NT2/D1 (cell line): ENCODE data around the gene BLOC1S4.

Experiments used
- DNase-seq: peaks from one replicate; pipeline ENCODE4 v3.0.0-alpha.2; 2011; ENCODE audit warnings: low read depth, low spot score
- H3K27me3 ChIP-seq: 2 replicates; pipeline ENCODE4 v1.6.0; 2011; ENCODE audit warnings: mild to moderate bottlenecking; ENCODE audit not compliant: insufficient read length, insufficient read depth
- H3K36me3 ChIP-seq: 2 replicates; pipeline ENCODE4 v1.6.1; 2011; ENCODE audit warnings: mild to moderate bottlenecking, low read length, mixed read lengths; ENCODE audit not compliant: insufficient read depth, insufficient read length
- H3K4me1 ChIP-seq: 2 replicates; pipeline ENCODE4 v1.5.1; 2011; ENCODE audit not compliant: insufficient read depth, insufficient read length
- H3K4me3 ChIP-seq: 2 replicates; pipeline ENCODE4 v1.5.1; 2011; ENCODE audit warnings: low read depth; ENCODE audit not compliant: insufficient read length
- H3K9ac ChIP-seq: 2 replicates; pipeline ENCODE4 v1.6.0; 2011; ENCODE audit warnings: low read depth; ENCODE audit not compliant: insufficient read length
- H3K9me3 ChIP-seq: 2 replicates; pipeline ENCODE4 v1.5.1; 2011; ENCODE audit warnings: mild to moderate bottlenecking, low read length; ENCODE audit not compliant: insufficient read depth
- SUZ12 ChIP-seq: IDR thresholded peaks from 2 replicates; pipeline ENCODE4 v1.6.1; 2011; ENCODE audit not compliant: insufficient read length, insufficient read depth; ENCODE audit errors: extremely low read depth
- YY1 ChIP-seq: IDR thresholded peaks from 2 replicates; pipeline ENCODE4 v1.6.1; 2011; ENCODE audit not compliant: insufficient read length, insufficient read depth
- ZNF274 ChIP-seq: IDR thresholded peaks from 2 replicates; pipeline ENCODE4 v1.6.1; 2011; ENCODE audit warnings: mild to moderate bottlenecking, low read depth, low read length

BLOC1S4 gene

DNA sequence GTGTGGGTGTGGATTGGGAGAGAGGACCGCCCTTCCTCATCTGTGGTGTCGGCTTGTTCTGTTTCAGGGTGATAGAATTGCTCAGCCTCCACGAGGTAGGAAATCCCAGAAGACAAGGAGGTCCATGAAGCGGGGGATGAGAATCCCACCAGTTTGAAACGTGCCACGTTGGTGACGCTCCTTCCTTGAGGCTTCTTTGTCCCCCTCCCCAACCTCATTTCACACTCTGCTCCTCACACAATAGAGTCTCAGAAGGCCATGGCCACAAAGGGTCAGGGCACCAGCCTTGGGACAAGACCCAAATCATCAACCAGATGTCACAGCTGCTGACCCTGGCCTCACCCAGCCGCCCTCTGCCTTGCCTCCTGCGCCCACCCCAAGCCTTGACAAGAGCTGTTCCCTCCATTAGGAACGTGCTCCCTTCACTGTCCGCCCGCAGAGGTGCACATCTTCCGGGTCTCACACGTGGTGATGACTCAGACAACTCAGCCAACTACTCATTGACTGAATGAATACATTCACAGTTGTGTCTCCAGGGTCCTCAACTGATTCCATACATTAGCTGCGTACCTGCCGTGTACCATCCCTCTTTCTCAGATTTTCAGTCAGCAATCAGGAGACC, 18.3 kb downstream of the BLOC1S4 start:
- no peak for TF ChIP-seq YY1
- no peak for TF ChIP-seq SUZ12
- TF ChIP-seq ZNF274: no peak
- no peak for DNase-seq
- Histone ChIP-seq H3K9ac (no peak overlapping the region), H3K4me3 (no peak overlapping the region), H3K36me3 (no peaks in the 10 kb centered on the region), H3K4me1 (peaks cover 10% of the 10 kb centered on the region), H3K27me3 (peaks cover 3% of the 10 kb centered on the region), H3K9me3 (no peaks in the 10 kb centered on the region)

DNA sequence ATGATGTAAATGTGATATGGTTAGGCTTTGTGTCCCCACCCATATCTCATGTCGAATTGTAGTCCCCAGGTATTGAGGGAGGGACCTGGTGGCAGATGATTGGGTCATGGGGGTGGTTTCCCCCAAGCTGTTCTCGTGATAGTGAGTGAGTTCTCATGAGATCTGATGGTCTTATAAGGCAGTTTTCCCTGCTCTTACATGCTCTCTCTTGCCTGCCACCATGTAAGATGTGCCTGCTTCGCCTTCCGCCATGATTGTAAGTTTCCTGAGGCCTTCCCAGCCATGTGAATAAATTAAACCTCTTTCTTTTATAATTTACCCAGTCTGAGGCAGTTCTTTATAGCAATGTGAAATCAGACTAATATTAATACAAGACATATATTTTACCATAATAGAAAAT, 23.9 kb downstream of the BLOC1S4 start:
- 0 out of 2 replicates have a peak, but pooled peaks cover 3% of the 10 kb centered on the region for H3K9me3 ChIP-seq
- no peak for DNase-seq
- no peak overlapping the region for H3K9ac ChIP-seq
- no peak overlapping the region for H3K4me3 ChIP-seq
- TF ChIP-seq ZNF274: no peak
- no peak for TF ChIP-seq SUZ12
- no peak for TF ChIP-seq YY1
- no peaks in the 10 kb centered on the region for H3K27me3 ChIP-seq
- no peaks in the 10 kb centered on the region for H3K36me3 ChIP-seq
- no peaks in the 10 kb centered on the region for H3K4me1 ChIP-seq

DNA sequence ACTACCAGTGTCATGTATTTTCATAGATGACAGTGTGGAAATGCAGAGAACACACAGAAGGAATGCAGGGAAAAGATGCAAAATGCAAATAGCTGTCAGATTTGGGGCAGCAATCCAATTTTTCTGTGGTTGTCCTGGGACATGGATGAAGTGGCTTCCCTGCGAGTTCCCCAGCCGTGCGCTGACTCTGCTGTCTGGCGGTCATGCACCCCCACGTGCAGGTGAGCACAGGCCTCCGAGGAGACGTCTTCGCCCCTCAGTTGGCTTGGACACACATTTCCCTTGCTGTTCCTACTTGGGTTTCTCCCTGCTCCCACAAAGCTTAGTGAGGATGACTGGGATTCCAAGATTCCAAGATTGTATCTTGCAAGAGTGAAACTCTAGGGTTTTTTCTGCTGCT, 24.4 kb downstream of the BLOC1S4 start:
- TF ChIP-seq SUZ12 (no peak), YY1 (no peak), ZNF274 (no peak)
- Histone ChIP-seq H3K9me3 (0 out of 2 replicates have a peak, but pooled peaks cover 3% of the 10 kb centered on the region), H3K9ac (no peak overlapping the region), H3K36me3 (no peaks in the 10 kb centered on the region), H3K4me3 (no peak overlapping the region), H3K27me3 (no peaks in the 10 kb centered on the region), H3K4me1 (no peaks in the 10 kb centered on the region)
- DNase-seq: no peak

DNA sequence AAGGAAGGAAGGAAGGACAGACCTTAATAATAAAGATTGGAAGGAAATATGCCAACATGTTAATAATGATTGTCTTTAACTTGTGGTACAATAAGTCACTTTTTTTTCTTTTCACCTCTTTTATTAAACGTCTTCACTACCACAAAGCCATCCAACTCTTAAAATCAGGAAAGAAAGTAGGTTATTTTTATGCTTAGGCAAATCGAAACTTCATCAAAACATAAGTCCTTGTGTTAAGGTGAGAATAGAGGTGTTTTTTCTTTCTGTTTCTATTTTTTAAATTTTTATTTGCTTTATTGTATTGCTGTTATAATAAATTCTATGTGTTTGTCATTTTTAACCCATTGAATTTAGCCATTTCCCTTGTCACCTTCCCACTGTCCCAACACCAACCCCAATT, 26.5 kb downstream of the BLOC1S4 start:
- H3K27me3 ChIP-seq: no peaks in the 10 kb centered on the region
- no peak for DNase-seq
- H3K4me1 ChIP-seq: peaks cover 5% of the 10 kb centered on the region
- no peaks in the 10 kb centered on the region for H3K36me3 ChIP-seq
- H3K4me3 ChIP-seq: no peak overlapping the region
- no peak for TF ChIP-seq ZNF274
- no peak for TF ChIP-seq SUZ12
- TF ChIP-seq YY1: no peak
- H3K9ac ChIP-seq: no peak overlapping the region
- H3K9me3 ChIP-seq: 0 out of 2 replicates have a peak, but pooled peaks cover 3% of the 10 kb centered on the region

DNA sequence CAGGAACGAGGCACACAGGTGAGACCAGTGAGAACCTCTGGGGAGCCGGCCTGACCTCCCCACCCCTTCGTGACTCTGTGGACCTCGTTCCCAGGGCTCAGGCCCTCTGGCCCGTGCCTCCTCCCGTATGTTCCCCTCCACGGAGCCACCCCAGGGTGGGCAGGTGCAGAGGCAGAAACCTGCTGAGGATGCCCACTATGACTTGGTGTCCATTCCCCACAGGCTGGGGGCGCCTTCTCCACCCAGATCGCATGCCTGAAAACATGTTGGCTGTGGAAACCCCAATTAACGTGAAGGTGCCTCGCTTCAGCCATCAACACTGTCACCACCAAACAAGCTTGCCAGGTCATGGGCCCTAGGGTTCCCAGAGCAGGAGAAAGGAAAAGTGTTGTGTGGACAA, 27.0 kb downstream of the BLOC1S4 start:
- no peak overlapping the region for H3K9ac ChIP-seq
- peaks cover 5% of the 10 kb centered on the region for H3K4me1 ChIP-seq
- no peak overlapping the region for H3K4me3 ChIP-seq
- no peaks in the 10 kb centered on the region for H3K27me3 ChIP-seq
- TF ChIP-seq ZNF274 (no peak), YY1 (no peak), SUZ12 (no peak)
- H3K9me3 ChIP-seq: 0 out of 2 replicates have a peak, but pooled peaks cover 3% of the 10 kb centered on the region
- DNase-seq: no peak
- H3K36me3 ChIP-seq: no peaks in the 10 kb centered on the region

DNA sequence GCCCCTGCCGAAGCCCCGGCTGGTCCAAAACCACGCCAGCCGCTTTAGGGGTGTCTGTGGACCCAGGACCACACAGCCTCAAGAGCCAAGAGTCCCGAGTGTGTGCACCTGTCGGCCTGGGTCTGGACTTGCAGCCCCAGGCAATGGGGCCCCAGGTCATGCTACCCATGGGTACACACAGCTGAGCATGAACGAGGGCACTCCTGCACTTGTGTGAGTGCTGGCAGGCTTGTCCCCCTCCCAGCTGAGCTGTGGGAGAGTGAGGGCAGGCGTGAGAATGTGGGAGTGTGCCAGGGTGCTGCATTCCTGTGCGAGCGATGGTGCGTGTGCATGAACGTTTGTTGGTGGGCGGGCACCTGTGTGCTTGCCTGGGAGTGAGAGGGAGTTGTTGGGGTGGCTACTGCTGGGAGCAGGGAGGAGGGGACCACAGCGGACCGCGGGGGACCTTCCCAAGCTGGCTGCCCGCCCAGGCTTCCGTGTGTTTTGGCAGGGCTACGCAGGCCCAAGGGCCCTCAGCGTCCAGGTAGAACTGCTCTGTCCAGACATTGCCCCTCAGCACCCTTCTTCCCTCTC, 30.8 kb downstream of the BLOC1S4 start:
- no peak for DNase-seq
- H3K4me1 ChIP-seq: peaks cover 8% of the 10 kb centered on the region
- H3K9me3 ChIP-seq: no peaks in the 10 kb centered on the region
- H3K27me3 ChIP-seq: no peaks in the 10 kb centered on the region
- H3K4me3 ChIP-seq: no peak overlapping the region
- TF ChIP-seq ZNF274: no peak
- TF ChIP-seq YY1: no peak
- no peak for TF ChIP-seq SUZ12
- H3K36me3 ChIP-seq: no peaks in the 10 kb centered on the region
- H3K9ac ChIP-seq: no peak overlapping the region

DNA sequence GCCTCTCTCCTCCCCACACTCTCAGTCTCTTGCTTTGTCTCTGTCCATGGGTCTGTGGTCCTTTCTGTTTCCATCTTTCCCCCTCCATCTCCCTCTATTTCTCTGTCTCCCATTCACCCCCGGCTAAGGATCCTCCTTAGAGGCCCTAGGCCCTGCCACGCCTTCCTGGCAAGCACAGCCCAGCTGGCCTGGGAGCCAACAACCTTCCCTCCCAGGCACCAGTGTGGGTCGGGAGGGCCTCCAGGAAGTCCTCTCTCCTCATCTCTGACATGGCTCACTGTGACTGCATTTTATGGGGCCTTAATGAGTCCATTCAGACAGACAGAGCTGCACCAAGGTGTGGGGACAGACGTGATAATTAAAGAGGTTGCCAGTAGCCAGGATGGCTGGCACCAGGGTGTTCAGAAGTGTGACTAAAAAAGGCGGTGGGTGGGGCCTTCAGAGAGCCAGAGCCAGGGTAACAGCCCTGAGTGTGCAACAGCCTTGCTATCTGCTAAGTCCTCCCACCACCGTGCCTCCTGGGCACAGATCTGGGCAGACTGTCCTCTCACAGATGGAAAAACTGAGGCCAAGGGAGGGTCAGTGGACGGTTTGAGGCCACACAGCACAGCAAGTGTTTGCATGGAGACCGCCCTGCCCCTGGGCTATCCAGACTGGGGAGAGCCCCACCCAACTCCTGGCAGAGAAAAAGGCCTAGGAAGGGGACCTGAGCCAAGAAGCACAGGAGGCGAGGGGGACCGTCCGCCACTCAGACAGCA, 31.5 kb downstream of the BLOC1S4 start:
- H3K4me1 ChIP-seq: peaks cover 8% of the 10 kb centered on the region
- H3K9ac ChIP-seq: no peak overlapping the region
- no peak for DNase-seq
- no peaks in the 10 kb centered on the region for H3K36me3 ChIP-seq
- TF ChIP-seq SUZ12 (no peak), ZNF274 (no peak), YY1 (no peak)
- no peak overlapping the region for H3K4me3 ChIP-seq
- no peaks in the 10 kb centered on the region for H3K27me3 ChIP-seq
- H3K9me3 ChIP-seq: no peaks in the 10 kb centered on the region
